RWPE2 (cell line): ENCODE data around the gene SKIDA1.

Experiments
- ATAC-seq: fragments of 200-7000 bp; cut with Tn5 transposase; 3 replicates; pipeline ENCODE4 v1.9.1; 2021; ENCODE audit warnings: low read depth
- DNase-seq: peaks from one replicate; pipeline ENCODE4 v3.0.0-alpha.2; 2020; ENCODE audit warnings: low spot score
- H3K27ac ChIP-seq: fragments of 450-650 bp; 2 replicates; pipeline ENCODE4 v1.5.1; 2017; ENCODE audit warnings: mild to moderate bottlenecking; ENCODE audit not compliant: poor library complexity, severe bottlenecking
- H3K27me3 ChIP-seq: fragments of 250-450 bp; sonication (Bioruptor Pico); 2 replicates; pipeline ENCODE4 v1.5.1; 2021; ENCODE audit warnings: mild to moderate bottlenecking, moderate library complexity; ENCODE audit not compliant: insufficient read depth, poor library complexity, severe bottlenecking
- H3K36me3 ChIP-seq: fragments of 250-450 bp; sonication (Bioruptor Pico); 2 replicates; pipeline ENCODE4 v1.5.1; 2020; ENCODE audit warnings: low read depth, mild to moderate bottlenecking, moderate library complexity
- H3K4me1 ChIP-seq: fragments of 250-450 bp; sonication (Bioruptor Pico); 2 replicates; pipeline ENCODE4 v1.5.1; 2021; ENCODE audit warnings: mild to moderate bottlenecking, moderate library complexity; ENCODE audit not compliant: insufficient read depth, poor library complexity, severe bottlenecking
- H3K4me3 ChIP-seq: fragments of 250-450 bp; sonication (Bioruptor Pico); 2 replicates; pipeline ENCODE4 v1.5.1; 2021; ENCODE audit warnings: mild to moderate bottlenecking, moderate library complexity; ENCODE audit not compliant: severe bottlenecking
- H3K9me3 ChIP-seq: fragments of 250-450 bp; sonication (Bioruptor Pico); 2 replicates; pipeline ENCODE4 v1.5.1; 2021; ENCODE audit warnings: mild to moderate bottlenecking, moderate library complexity; ENCODE audit not compliant: severe bottlenecking
- TF ChIP-seq, protein P1 (sequence below): fragments of 450-650 bp; IDR thresholded peaks from one replicate; pipeline ENCODE4 v1.5.1; 2017; ENCODE audit warnings: mild to moderate bottlenecking, moderate library complexity; ENCODE audit not compliant: poor library complexity, severe bottlenecking

SKIDA1 gene

DNA sequence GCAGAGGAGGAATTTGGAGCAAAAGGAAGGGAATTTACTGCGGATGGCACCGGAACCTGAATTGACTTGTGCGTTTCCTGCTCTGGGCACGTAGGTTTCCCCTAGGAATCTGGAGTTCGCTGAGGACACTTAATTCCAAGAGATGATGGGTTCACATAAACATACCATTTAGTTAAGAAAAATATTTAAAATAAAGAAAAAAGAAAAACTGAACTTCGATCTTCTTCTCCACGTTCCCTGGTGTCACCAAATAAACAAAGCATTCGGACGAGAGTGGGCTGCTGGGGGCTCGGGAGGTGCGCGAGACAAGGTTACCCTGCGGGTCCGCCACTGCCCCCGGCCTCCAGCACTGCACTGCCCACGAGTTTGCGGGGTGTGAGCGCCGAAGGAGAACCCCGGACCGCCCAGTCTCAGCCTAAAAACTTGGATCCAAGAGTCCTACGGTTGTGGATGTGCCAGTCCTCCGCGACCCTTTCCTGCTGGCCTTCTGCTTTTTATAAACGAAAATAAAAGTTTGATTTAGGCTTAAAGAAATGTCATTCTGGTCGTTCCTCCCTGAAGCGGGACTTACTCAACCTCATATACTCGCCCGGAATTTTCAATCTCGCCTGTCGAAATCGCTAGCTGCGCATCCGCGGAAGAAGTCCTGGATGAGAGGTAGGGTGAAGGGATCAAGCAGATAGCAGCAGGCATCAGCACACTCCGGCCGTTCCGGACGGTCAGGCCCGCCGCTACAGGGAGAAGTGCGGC is 30.3 kb downstream of the SKIDA1 start:
- H3K27ac ChIP-seq, result peak overlapping the region; percentile 79

DNA sequence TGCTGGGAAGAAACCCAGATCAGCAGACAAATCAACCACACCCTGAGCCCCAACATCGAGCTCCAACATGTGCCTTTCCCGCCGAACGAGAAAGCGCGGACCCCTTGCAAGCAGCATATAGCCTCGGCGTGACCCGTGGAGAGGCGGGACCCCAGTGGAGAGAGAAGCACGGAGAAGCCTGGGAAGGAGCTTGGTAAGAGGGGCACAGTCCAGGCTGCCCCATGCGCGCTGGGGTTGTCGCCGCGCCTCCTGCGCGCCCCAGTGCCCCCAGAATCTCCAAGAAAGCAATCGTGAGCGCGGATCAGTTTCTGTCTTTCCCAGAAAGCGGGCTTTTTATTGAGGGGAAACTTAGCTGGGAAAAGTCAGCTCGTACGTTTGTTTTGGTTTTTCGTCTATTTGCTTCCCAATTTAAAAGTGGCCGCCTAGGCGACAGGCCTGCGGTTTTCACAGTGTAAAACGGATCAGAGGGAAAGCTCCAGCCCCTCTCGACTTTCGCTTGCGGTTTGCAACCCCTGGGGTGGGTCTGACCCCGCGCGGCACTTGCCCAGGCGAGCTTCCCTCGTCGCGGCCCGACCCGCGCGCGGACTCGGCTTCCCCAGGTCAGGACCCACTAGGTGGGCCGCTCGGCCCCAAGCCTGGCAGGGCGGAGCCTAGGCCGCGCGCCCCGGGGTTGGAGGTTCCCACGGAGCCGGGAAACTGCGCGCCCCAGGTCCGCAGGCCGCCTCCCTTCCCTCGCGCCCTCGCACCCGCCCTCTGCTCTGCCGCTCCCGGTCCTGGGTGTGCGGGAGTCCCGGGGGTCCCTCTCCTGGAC is 31.1 kb downstream of the SKIDA1 start:
- H3K27me3 ChIP-seq, result no peaks in the 10 kb centered on the region
- peaks cover 3% of the 10 kb centered on the region for H3K4me1 ChIP-seq
- H3K4me3 ChIP-seq, result peak overlapping the region; percentile 59
- ATAC-seq, result peak; percentile 5; the same call in 1 of the 3 replicates
- TF ChIP-seq, protein P1, sequence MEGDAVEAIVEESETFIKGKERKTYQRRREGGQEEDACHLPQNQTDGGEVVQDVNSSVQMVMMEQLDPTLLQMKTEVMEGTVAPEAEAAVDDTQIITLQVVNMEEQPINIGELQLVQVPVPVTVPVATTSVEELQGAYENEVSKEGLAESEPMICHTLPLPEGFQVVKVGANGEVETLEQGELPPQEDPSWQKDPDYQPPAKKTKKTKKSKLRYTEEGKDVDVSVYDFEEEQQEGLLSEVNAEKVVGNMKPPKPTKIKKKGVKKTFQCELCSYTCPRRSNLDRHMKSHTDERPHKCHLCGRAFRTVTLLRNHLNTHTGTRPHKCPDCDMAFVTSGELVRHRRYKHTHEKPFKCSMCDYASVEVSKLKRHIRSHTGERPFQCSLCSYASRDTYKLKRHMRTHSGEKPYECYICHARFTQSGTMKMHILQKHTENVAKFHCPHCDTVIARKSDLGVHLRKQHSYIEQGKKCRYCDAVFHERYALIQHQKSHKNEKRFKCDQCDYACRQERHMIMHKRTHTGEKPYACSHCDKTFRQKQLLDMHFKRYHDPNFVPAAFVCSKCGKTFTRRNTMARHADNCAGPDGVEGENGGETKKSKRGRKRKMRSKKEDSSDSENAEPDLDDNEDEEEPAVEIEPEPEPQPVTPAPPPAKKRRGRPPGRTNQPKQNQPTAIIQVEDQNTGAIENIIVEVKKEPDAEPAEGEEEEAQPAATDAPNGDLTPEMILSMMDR, result no peak
- H3K36me3 ChIP-seq, result no peaks in the 10 kb centered on the region
- H3K27ac ChIP-seq, result no peak overlapping the region
- no peaks in the 10 kb centered on the region for H3K9me3 ChIP-seq
- no peak for DNase-seq

More for the DNA sequence above, 30.3 kb downstream of the SKIDA1 start:
- peaks cover 3% of the 10 kb centered on the region for H3K4me1 ChIP-seq
- DNase-seq (no peak), ATAC-seq (peak; percentile 6; the same call in 1 of the 3 replicates)
- no peaks in the 10 kb centered on the region for H3K9me3 ChIP-seq
- TF ChIP-seq, protein P1, result no peak
- peak overlapping the region; percentile 59 for H3K4me3 ChIP-seq
- H3K27me3 ChIP-seq, result no peaks in the 10 kb centered on the region
- H3K36me3 ChIP-seq, result no peaks in the 10 kb centered on the region

DNA sequence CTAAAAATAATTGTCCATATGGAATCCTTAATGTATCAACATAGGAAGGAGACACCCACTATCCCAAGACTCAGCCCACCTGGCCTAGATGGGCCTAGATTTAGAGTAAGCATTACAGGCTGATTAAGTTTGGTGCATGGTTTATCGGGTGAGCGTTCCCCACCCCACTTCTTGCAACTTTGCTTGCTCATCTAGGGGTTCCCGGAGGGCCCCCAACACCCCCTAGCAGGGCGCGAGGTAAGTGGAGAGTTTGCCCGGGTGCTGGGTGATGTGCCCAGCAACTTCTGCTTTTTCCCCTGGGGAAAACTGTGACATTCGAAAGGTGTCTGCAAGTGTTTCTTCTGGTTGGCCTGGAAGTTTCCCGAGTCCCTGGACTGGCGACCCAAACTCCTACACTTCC is 31.7 kb downstream of the SKIDA1 start:
- peaks cover 3% of the 10 kb centered on the region for H3K4me1 ChIP-seq
- no peaks in the 10 kb centered on the region for H3K36me3 ChIP-seq
- H3K27ac ChIP-seq, result no peak overlapping the region
- H3K9me3 ChIP-seq, result no peaks in the 10 kb centered on the region
- no peak overlapping the region for H3K4me3 ChIP-seq
- no peaks in the 10 kb centered on the region for H3K27me3 ChIP-seq
- DNase-seq (no peak), ATAC-seq (no peak)
- TF ChIP-seq, protein P1, result no peak

DNA sequence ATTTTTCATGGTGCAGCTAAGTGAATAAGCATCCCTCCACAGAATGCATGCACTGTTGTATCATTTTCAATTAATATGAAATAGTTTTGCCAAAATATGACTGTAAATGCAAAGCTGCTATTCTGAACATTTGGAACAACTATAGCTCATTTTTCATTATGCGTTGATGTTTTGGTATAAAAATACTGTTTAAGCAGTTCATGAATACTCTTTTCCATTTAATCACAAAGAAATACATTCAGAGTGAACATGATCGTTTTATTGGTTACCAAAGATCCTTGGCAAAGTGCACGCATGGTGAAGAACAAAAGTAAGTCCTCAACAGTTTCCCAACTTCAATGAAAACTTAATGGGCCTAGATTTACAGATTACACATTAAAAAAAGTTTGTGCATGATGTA is 33.1 kb downstream of the SKIDA1 start:
- H3K27me3 ChIP-seq, result no peaks in the 10 kb centered on the region
- TF ChIP-seq, protein P1, result no peak
- no peaks in the 10 kb centered on the region for H3K9me3 ChIP-seq
- H3K27ac ChIP-seq, result no peak overlapping the region
- no peaks in the 10 kb centered on the region for H3K36me3 ChIP-seq
- DNase-seq (no peak), ATAC-seq (no peak)
- H3K4me3 ChIP-seq, result no peak overlapping the region
- no peaks in the 10 kb centered on the region for H3K4me1 ChIP-seq

DNA sequence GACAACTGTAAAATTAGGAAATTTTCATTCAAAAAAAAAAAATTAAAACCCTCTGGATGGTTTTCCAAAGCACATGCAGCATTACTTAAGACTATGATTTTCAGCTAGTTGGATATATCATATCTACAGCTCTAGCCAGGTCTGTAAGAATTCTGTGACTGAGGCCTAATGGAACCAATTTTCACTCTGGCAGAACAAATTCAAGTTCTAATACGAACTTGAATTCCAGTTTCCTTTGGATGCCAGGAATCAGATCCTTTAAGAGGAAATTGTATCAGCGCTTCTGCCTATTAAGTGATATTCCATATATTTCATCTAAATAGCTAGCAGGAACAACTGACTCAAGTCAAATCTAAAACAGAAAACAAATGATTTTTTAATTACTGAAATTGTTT is 34.8 kb downstream of the SKIDA1 start:
- Histone ChIP-seq H3K4me3 (no peak overlapping the region), H3K9me3 (no peaks in the 10 kb centered on the region), H3K27me3 (no peaks in the 10 kb centered on the region), H3K36me3 (no peaks in the 10 kb centered on the region), H3K27ac (no peak overlapping the region), H3K4me1 (no peaks in the 10 kb centered on the region)
- TF ChIP-seq, protein P1, result no peak
- DNase-seq (no peak), ATAC-seq (no peak)
